Activated effector memory CD4-positive, alpha-beta T cell treated with Interleukin-2 at 50 U/mL for 16 hours (primary cell): Measurements from ENCODE around the gene KCNMA1.

Experiments used
- DNase-seq: peaks from one replicate; pipeline ENCODE4 v3.0.0-alpha.2; 2020

KCNMA1 gene

DNA sequence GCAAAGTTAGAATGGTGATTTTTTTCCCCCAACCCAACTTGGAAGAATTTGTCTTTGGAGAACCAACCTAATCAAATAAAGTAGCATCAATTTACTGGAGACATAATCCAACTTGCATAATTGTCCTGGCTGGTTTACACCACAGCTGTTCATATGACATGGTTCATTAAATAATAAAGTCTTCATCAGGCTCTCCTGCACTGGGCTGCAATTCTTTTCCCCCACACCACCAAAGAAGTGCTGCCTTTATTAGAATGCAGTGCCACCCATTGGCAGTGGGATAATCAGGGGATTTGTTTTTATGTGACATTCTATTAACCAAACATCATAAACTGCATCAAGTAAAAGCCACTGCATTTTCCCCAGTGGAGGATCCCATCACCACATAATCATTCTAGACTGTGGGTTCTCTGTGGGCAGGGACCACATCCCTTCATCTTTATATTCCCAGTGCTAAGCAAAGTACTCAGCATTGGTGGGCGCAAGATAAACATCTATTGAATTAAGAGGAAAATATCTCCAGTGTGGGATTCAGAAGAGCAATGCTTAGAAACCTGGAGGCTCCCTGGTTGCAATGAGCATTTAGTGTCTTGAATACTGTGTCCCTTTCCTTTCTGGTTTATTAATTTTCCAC lies 322.0 kb downstream of the KCNMA1 start:
- DNase-seq, result no peak

GRCh38 chr10:77313066-77313750 lies 324.4 kb downstream of the KCNMA1 start:
- no peak for DNase-seq

DNA sequence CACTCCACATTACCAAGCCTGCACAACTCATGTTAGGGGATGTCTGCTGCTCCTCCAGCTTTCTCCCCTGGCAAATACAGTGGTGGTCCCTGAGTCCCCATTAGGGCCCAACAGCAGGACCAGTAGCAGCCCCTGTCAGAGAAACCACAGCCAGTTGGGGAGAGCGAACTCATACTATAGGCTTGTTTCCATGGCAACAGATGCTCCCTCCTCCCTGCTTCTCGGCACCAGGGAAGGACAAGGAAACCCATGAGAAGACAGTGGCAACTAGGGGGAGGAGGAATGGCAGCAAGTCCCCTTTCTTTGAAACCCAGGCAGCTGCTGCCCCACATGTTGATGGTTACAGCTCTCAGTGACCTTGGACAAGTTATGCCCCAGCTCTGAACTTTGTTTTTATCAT lies 326.4 kb downstream of the KCNMA1 start:
- DNase-seq, result no peak

DNA sequence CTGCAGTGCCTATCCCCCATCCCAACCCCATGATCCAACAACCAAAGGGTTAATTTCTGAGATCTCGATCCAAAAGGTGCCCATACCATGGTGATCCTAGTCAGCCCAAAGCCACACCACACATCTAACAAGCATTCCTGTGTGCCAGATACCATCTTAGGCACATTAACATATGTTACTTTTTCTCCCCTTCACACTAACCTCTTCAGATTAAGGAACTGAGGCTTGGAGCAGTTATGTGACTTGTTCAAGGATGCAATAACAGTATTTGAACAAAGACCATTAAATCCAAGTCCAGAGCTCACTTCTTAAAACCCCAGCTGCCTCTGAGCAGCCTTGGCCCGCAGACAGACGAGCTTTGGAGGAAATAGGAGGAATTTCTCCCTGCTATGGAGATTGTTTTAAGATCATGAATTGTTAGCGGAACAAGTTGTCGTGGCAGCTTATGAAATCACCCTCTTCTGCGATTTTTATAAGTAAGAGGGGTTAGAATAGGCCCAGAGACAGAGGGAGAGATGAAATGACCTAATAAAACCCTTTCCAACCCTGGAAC lies 327.2 kb downstream of the KCNMA1 start:
- DNase-seq, result no peak

- DNase-seq, result no peak
Observed at GRCh38 chr10:77309509-77309908, 328.1 kb downstream of the KCNMA1 start.

DNA sequence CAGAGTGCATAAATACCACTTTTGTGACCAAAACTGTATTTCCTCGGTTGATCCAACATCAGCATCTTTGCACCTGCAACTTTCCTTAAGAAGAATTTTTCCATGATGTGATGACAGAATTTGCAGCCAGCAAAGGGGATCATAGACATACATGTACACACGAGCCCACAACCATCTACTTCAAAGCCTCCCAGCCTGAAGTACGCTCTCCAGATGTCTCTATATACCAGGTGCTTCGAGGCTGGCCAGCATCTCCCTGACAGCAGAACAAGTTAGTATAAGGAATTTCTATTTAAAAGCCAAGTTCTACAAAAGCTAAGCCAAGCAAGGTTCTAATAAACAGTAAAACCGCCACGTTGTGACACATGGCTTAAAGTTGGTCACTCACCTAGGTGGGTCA lies 328.5 kb downstream of the KCNMA1 start:
- no peak for DNase-seq

DNA sequence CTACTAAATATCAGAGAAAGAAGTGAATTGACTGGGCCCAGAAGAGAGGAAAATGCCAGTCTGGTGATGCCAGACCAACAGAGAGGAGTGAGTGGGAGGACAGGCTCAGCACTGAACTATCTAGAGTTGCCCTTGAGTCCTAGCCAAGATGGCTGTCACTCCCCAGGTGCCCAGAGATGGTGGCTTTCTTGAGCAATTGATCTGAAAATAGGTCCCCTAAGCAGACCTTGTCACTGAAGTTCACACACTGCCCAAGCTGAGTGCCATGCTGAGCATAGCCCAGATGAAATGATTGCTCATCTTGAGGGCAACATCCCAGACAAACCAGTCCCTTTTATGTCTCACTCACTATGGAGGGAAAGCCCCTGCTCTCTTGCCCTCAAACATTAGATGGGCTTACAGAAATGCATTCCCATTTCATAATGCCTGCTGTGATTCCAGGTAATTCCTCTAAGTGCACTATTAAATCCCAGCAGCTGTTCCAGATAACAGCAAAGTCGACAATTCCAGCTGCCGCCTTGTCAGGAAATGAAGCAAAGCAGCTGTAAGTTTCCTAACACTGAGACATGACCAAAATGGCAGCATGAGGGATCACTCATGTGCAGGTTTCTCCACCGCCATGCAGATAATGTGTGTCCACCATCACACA lies 329.4 kb downstream of the KCNMA1 start:
- no peak for DNase-seq

- no peak for DNase-seq
Observed at GRCh38 chr10:77306666-77307065, 330.9 kb downstream of the KCNMA1 start.

GRCh38 chr10:77305650-77306632 lies 331.7 kb downstream of the KCNMA1 start:
- no peak for DNase-seq

DNA sequence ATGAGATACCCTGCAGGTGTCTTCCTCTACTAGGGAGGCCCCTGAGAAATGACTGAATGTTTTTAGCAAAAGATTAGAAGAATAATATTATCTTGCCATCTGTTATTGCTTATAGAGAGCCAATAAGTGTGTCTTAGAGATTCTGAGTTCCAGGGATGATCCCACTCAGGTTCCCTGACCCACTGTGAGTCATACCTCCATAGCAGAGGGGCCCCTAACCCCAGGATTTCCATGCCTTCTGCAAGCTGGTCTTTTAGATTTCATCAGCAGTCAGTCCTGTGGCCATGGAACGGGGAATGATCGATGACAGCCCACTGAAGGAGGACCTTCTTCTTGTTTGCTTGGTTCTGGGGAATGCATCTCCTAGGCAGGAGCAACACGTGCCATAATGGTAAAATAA lies 333.4 kb downstream of the KCNMA1 start:
- no peak for DNase-seq

GRCh38 chr10:77301305-77301730 lies 336.3 kb downstream of the KCNMA1 start:
- DNase-seq, result no peak

DNA sequence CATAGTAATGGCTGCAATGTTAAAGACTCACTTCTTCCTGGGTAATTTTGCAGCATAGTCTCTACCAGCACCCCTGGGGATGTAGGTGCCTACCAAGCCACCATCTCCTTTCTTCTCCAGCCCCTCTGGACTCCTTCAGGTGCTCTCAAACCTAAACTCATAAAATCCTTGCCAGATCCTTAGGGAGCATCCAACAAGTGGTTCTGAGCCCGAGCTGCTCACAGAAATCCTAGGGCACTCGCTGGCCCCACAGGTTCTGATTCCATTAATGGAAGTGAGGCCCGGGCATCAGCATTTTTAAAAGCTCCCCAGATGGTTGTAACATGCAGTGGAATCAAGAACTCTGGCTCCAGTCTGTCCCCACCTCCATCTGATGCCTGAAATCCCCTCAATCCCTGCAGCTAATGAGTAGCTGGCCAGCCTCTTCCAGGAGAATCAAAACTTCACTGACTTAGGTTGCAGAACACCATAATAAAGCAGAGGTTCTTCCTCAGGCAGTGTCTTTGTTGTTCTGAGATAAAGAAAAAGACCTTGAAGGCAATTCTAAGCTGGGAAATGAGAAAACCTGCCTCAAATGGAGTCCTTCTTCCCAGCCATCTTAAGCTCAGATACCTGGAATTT lies 336.8 kb downstream of the KCNMA1 start:
- DNase-seq, result no peak

DNA sequence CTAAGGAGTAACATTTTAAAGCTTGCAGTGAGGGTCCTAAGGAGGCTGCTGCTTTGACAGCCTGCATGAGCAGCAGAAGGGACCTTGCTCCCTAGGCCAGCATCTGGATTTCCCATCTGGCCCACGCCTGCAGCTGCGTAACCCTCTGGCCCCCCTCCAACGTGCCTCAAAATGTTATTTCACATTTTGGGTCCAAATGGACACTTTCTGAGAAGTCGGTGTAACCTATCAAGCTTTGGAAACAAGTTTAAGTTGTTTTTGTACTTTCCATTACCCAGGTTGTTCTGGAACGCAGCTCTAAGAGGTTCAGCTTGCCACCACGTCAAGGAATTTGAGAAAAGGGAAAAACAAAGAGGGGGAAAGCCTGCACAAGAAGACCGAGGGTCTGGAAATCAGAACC lies 338.3 kb downstream of the KCNMA1 start:
- no peak for DNase-seq

GRCh38 chr10:77297393-77297739 lies 340.2 kb downstream of the KCNMA1 start:
- no peak for DNase-seq

GRCh38 chr10:77296534-77297392 lies 340.8 kb downstream of the KCNMA1 start:
- no peak for DNase-seq

GRCh38 chr10:77293773-77294172 lies 343.8 kb downstream of the KCNMA1 start:
- DNase-seq, result no peak

- DNase-seq, result no peak
Observed at GRCh38 chr10:77293347-77293746, 344.3 kb downstream of the KCNMA1 start.

- DNase-seq, result no peak
Observed at GRCh38 chr10:77291596-77292505, 345.8 kb downstream of the KCNMA1 start.

DNA sequence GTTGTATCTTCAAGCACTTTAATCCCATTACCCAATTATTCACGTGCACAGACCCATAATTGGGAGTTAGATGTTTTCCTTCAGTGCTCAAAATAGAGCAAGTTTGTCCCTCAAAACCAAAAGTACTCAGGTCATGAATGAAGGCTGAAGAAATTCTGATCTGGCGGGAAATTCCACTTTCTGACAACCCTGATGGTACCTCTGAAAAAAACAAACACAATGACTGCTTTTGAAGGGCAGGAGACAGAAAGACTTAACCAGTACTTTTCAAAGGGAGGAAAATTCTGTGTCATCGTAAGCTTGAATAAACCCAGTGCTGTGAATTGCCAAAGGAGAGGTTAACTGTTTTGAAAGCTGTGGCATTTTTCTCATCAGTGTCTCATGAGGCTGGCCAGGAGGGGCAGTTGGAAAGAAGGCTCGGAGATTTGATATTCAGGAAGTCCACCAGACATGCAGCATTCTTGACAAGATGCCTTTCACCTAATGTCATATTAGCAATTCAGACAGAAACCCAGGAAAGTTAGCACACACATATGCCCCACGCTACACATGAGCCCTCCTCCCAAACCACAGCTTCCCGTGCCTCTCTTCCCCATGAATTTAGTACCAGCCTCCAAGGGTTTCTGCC lies 347.0 kb downstream of the KCNMA1 start:
- DNase-seq, result no peak

- no peak for DNase-seq
Observed at GRCh38 chr10:77289790-77290189, 347.8 kb downstream of the KCNMA1 start.
